Activated CD4-positive, alpha-beta T cell treated with anti-CD3 and anti-CD28 coated beads, Interleukin-2, amount 50 U/mL, for 1 hour (primary cell): ENCODE measurements around the gene TEX29.

Experiments used
- DNase-seq: peaks from one replicate; pipeline ENCODE4 v3.0.0-alpha.2; 2020

Gene TEX29

GRCh38 chr13:111319998-111320911, at the start of gene TEX29:
TEX29 (plus strand) TSS chr13:111320642; CDS start chr13:111320891, 249 bp downstream.
- no peak for DNase-seq

DNA sequence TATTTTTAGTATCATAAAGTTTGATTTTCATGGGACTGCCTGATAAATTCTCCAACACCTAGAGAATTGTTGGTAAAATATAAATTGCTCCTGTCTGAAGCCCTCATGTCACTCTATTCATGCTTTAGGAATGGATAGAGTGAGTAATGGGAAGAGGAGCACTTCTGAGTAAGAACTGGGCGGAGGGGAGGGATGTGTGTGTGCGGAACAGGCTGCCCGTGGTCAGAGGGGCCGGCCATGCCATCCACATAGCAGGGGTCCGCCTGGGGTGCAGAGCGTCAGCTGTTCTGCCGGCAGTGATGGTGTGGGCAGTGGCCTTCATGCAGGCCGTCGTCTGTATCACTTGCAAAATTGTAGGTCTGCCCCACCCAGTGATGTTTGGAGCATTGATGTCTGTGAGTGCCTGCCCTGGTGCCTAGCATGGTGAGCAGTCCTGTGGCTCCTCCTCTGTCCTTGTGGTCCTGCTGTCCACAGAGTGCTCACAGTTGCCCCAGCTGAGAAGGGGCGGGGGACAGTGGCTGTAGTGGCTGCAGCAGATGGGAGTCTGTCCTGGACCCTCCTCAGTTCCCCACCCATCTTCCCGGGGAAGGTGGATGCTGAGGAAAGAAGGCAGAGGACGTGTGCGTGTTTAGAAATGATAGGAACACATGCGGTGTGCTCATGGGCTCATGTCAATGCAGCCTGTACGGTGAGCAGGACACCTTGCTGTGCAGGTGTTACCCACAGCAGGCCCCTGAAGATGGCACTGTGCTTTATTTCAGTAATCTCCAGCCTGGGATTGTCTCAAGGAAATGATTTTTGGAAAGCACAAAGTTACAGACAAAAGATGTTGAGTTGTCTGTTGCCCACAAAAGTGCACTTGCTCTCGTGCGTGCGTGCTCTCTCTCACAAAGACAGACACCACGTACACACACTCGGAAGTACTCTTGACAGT, 49.4 kb upstream of the TEX29 start:
- DNase-seq: no peak

DNA sequence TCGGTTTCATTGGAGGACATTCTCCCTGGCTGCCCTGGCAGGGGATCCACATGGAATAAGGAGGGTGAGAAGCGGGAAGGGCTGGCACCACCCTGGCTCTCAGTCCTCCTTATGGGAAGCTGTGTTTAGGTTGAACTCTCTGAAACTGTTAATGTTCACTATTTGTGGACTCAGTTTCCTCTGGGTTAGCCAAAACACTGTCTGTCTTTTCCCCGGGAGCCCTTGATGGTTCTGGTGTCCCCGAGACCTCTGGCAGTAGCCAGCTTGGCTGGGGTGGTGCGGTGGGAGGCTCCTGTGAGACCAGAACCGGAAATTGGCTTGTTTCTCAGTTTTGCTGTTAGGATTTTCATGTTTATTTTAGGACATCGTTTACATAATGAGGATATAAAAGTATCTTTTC, 48.3 kb upstream of the TEX29 start:
- DNase-seq: no peak

DNA sequence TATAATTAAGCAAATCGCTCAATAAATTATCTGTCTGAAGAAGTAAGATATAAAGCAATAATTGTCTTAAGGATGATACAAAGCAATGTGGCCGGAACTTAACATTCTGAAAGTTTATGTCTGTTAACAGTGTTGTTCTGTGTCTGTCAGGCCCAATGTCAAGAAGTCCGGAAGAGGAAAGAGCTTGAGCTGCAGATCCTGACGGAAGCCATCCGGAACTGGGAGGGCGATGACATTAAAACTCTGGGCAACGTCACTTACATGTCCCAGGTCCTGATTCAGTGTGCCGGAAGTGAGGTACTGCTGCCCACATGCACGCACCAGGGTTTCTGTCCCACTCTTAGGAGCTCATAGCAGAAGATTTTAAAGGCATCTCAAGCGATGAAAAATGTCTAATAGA, 45.1 kb upstream of the TEX29 start:
- no peak for DNase-seq

DNA sequence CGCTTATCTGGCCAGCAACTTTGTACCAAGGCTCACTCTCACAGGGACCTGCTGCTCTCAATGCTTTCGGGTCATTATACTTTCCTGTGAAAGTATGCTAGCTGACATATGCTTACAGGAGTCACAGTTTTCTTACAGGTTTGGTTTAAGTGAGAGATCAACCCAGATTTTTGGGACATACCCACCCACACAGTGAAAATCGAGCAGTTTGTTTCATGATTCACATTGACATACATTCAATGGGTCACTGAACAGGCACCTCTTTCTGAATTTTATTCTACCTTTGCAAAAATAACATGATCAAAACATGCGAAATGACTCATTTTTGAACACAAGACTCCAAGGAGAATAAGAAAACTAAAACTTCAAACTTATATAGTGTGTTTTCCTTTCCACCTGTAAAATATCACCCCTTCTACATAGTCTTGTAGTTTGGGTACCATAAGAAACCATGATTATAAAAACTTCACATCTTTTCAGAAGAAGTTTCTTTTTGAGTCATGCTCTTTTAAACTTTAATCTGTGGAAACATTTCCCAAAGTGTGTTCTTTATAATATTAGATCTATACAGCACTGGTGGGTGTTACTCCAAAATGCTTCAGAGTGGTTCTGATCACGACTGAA, 44.3 kb upstream of the TEX29 start:
- DNase-seq: no peak

DNA sequence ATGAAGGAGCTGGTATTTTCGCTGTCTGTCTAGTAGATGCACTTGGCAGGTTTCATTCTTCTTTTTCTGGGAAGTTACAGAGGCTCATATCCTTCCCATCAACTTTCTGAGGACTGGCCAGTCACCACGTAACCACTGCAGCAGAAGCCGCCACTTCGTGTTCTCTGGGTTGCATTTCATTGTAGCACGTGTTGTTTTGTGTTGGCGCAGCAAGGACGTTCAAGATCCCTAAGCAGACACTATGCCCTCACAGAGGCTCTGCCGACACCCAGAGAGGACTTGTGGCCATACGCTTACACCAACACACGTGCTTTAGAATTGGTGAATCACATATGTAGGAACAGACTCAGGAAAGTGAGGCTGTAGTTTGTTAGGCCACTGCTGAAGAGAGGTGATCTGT, 42.2 kb upstream of the TEX29 start:
- DNase-seq: no peak

GRCh38 chr13:111278743-111279652, 41.4 kb upstream of the TEX29 start:
- no peak for DNase-seq

GRCh38 chr13:111280226-111280625, 40.2 kb upstream of the TEX29 start:
- DNase-seq: no peak

DNA sequence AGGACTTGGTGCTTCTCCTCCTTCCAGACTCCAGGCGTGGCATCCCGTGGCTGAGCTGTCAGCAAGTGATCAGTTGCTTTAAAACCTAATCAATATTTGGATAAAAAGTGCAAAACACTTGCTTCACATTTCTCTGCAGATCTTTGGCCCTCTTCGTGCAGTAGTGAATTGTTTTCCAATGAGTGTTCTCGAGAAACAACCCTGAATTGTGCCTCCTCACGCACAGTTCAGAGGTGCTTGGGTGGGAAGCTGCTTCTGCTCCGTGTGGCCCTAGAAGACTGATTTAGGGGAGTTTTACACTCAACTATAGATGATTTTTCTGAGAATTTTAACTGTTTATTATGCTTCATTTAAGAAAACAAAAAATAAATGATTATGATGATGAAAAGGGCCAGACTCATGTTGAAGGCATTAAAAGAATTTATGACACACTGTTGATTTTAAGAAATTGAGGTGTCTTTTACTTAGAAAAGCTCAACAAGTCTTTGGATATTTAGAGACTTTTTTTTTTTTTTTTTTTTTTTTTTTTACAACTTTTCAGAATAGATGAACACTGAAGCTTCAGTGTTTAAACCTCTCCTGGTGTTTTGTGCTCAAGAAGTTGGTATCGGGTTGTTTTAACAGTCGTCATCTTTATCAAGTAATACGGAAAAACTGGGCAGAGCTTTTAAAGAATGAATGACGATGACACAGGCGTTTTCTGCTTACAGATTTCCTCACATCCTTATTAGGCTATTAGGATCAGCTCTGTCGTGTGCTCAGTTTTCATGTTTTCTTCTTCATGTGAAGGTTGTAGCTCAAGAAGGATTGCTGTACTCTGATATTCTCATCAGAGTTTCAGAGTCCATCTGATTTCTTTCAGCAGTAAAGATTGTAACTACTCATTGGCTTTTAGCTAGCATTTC, 39.5 kb upstream of the TEX29 start:
- no peak for DNase-seq

GRCh38 chr13:111281751-111282311, 38.6 kb upstream of the TEX29 start:
- DNase-seq: no peak

- DNase-seq: no peak
These were observed 38.0 kb upstream of the TEX29 start for GRCh38 chr13:111282425-111282824.

GRCh38 chr13:111282997-111283396, 37.4 kb upstream of the TEX29 start:
- no peak for DNase-seq

DNA sequence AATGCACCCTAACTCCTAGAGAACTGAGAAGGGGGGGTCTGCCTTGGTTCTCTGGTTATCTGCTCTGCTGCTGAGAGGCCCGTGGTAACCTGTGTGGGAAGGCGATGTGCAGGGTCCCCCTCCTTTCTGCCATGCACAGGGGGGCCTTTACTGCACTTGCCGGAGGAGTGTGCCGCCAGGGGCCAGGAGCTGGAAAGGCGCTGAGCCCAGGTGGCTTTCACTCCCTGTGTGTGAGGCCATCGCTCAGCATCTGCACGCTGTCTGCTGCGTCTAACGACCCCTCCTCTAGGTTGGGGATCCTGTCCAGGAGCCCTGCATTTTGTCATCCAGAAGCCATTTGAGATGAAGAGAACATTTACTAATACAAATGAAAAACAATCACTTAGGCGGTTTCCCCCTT, 37.0 kb upstream of the TEX29 start:
- DNase-seq: no peak

GRCh38 chr13:111283991-111284390, 36.5 kb upstream of the TEX29 start:
- DNase-seq: no peak

GRCh38 chr13:111284565-111284964, 35.9 kb upstream of the TEX29 start:
- DNase-seq: no peak

DNA sequence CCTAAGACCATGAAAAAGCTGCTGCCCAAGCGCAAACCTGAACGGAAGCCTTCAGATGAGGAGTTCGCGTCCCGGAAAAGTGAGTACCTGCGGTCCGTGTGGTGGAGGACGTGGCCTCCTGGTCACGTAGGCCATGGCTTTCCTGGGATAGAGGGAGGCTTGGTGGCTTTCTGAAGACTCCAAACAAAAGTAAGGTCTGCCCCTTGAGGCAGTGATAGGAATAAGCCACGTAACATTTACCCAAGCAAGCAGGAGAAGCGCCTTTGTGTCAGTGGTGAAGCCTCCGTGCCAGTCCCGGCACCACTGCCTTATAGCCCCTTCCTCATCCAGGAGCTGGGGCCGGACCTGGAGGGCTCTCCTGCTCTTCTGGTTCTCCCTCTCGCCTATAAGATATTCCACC, 34.3 kb upstream of the TEX29 start:
- DNase-seq: no peak

GRCh38 chr13:111286749-111287148, 33.7 kb upstream of the TEX29 start:
- no peak for DNase-seq

DNA sequence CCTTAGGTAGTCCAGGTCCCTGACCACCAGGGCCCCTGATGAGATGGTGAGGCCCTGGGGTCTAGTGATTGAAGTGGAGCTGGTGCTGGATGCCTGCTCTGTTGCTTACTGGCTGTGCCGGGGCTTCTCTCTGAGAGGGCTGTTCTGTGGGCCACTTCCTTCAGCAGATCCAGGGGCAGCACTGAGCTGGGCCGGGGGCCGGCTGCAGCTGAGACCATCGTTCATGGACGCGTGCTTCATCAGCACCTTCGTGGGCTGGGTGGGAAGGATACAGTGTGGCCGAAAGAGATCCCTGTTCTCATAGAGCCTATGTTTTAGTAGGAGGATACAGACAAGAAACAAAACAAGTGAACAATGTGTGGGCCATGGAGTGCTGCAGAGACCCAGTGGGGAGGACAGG, 33.2 kb upstream of the TEX29 start:
- DNase-seq: no peak

GRCh38 chr13:111288276-111288675, 32.2 kb upstream of the TEX29 start:
- no peak for DNase-seq

DNA sequence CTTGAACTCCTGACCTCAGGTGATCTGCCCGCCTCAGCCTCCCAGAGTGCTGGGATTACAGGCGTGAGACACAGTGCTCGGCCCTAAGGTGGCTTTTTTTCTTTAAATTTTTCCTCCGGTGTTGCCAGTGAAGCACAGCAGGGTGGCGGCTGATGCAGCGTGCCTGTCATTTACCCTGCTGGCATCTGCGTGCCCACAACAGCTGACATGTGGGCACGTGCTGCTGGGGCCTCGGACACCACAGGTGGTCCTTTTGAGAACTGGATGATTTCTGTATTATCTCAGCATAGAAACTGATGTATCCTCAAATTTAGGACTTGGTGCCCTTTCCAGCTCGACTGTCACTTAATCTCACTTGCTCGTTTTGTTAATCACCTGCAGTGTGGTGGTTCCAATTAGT, 31.2 kb upstream of the TEX29 start:
- no peak for DNase-seq

GRCh38 chr13:111291908-111292307, 28.5 kb upstream of the TEX29 start:
- no peak for DNase-seq
